Endometrial microvascular endothelial cells (primary cell): ENCODE results near the gene CYGB. TPM values are rescaled to one million over a fixed set of nuclear protein-coding genes. Genes with fewer than 3 reads are reported as not detected.

Experiments
- total RNA-seq: library from RNA; depleted of rRNA; stranded (reverse); fragments of >200 nt; gene quantifications from one replicate; pipeline ENCODE4 v1.2.3, GENCODE V29; 2015; ENCODE audit errors: inconsistent ontology term

CYGB gene
- total RNA-seq, 1 donor from 2014 or later = 0.37 TPM

Other genes starting within 250 kb of the CYGB start
- 2.1 TPM for gene QRICH2, start 229.4 kb downstream of the CYGB start, total RNA-seq
- gene PRPSAP1, start 183.8 kb downstream of the CYGB start, total RNA-seq = 70.8 TPM
- gene SPHK1, start 153.1 kb downstream of the CYGB start, total RNA-seq = 121 TPM
- 31.9 TPM for gene UBE2O, start 84.6 kb downstream of the CYGB start, total RNA-seq
- gene AANAT, start 70.1 kb downstream of the CYGB start, total RNA-seq = not detected
- gene RHBDF2, start 36.3 kb downstream of the CYGB start, total RNA-seq = 42.8 TPM
- gene PRCD, start 2.3 kb upstream of the CYGB start, total RNA-seq = not detected
- not detected for gene ST6GALNAC2, start 48.2 kb upstream of the CYGB start, total RNA-seq
- not detected for gene ST6GALNAC1, start 106.0 kb upstream of the CYGB start, total RNA-seq
- 265 TPM for gene MXRA7, start 173.3 kb upstream of the CYGB start, total RNA-seq
- gene JMJD6, start 188.9 kb upstream of the CYGB start, total RNA-seq = 31.5 TPM
- 18.9 TPM for gene METTL23, start 189.1 kb upstream of the CYGB start, total RNA-seq
- gene SRSF2, start 199.6 kb upstream of the CYGB start, total RNA-seq = 387 TPM
- gene MFSD11, start 200.4 kb upstream of the CYGB start, total RNA-seq = 44.9 TPM